NCI-H2081 treated with DMSO at 0.1 percent for 48 hours (cell line): ENCODE measurements around the gene MESD.

Experiments used
- DNase-seq: peaks from one replicate; lab custom pipeline; 2025; lab: John Stamatoyannopoulos, UW

The MESD gene

GRCh38 chr15:80904998-80905397 is 84.6 kb downstream of the MESD start:
- DNase-seq, result no peak

- DNase-seq, result no peak
Measured at GRCh38 chr15:80902298-80902801, 87.3 kb downstream of the MESD start.

DNA sequence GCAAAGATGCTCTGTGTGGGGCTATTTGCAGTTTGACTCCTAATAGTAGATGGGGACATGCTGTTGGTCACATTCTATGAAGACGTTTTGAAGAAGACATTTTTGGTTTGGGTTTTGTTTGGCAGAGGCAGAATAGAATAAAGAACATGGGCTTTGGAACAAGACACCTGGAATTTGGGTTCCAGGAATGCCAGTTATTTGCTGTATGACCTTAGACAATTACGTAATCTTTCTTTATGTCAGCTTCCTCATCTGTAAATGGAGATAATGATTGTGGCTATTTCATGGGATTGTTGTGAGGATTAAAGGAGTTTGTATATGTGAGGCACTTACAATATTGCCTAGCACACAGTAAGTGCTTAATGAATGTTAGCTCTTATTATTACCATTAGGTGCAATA is 91.6 kb downstream of the MESD start:
- DNase-seq, result no peak
